T-helper 2 cell (primary cell): ENCODE results near the gene REC8.
"Not testable (repeated sequence)": the region's sequence is repeated elsewhere in the genome, so short reads cannot be mapped to it uniquely, and the experiment has no call there.

Source experiments
- DNase-seq, 5 experiments: peaks; one replicate each; pipeline versions ENCODE4 v3.0.0 to v3.0.0-alpha.2; 2012 to 2022

REC8 gene

DNA sequence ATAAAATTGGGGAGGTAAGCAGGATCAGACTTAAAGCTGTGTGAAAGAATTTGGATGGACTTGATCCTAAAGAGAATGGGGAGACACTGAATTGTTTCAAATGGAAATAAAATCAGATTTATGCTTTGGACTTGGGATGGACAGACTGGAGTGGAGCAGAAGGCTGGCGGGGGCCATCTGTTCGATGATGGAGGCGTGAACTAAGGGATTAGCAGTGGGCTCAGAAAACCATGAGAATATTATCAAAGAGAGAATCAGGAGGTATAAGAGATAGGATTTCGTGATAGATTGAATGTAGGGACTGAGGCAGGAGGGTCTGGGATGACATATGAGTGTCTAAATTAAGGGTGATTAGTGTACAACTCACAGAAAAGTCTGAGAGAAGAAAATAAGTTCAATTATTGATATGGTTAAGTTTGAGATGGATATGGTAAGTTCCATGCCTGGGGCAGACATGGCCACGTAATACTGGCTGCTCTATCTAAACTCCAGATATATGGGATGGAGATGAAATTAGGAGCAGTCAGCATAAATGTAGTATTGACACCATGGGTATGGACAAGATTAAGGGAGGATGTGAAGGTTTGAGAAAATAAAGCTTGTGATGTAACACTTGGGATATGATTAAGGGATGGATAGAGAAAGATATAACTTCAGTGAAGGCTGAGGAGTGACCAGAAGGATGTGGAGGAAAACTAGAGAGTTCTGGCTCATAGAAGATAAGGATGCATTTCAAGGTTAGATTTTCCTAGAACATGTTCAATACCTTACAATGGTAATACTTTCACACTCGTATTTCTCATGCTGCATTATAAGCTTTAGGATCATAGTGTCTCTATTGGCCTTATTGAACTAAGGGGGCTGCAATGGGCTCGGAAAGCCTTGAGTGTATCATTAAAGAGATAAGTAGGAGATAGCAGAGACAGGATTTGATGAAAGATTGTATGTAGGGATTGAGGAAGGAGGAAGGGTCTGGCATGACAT, 32.6 kb downstream of the REC8 start:
- no peak for DNase-seq

DNA sequence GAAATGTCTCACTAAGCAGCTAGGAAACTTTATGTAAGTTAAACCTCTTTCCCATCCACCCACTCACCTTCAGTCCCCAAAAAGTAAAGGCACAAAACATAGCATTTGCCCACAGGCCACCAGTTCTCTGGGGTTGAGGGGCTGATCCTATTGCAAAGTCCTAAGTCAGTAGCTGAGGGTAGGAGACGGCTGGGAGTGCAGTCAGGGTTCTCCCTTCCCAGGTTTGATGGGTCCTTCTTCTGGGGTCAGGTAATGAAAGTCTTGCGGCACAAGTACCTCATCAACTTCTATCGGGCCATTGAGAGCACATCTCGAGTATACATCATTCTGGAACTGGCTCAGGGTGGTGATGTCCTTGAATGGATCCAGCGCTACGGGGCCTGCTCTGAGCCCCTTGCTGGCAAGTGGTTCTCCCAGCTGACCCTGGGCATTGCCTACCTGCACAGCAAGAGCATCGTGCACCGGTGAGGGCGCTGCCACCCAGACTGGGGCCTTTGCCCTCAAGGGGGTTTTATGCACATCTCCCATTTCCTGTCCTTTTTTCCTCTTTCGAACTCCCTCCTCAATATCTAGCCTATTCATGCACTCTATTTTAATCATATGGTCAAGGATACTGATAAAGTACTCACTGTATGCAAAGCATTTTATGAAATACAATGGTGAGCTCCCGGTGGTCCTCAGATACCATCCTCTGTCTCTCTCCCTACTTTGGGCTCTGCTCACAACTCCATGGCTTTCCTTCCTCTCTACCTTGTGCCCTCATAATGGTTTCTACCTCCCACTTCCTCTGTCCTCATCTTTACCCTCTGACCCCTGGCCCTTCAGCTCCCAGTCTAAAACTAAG, 34.6 kb downstream of the REC8 start:
- no peak for DNase-seq

DNA sequence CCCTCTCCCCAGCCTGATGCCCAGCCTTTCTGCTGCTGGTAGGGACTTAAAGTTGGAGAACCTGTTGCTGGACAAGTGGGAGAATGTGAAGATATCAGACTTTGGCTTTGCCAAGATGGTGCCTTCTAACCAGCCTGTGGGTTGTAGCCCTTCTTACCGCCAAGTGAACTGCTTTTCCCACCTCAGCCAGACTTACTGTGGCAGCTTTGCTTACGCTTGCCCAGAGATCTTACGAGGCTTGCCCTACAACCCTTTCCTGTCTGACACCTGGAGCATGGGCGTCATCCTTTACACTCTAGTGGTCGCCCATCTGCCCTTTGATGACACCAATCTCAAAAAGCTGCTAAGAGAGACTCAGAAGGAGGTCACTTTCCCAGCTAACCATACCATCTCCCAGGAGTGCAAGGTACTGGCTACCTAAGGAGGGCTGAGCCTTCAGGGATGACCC, 35.2 kb downstream of the REC8 start:
- DNase-seq, result peak in 1 of 5 experiments; percentile 59

DNA sequence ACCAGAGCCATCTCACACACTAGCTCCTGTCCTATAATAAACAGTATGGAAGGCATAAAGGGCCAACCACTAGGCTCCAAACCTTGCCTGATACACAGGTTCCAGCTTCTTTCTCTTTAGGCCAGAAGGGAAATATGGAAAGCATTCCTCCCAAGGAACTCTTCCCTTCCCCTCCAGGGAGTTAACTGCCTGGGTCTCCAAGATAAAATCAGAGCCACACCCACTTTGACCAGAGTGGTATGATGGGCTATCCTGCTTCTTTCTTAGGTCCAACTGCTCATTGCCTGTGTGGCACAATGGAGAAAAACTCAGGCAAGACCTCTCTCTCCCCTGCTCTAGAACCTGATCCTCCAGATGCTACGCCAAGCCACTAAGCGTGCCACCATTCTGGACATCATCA, 35.7 kb downstream of the REC8 start:
- DNase-seq, result no peak

DNA sequence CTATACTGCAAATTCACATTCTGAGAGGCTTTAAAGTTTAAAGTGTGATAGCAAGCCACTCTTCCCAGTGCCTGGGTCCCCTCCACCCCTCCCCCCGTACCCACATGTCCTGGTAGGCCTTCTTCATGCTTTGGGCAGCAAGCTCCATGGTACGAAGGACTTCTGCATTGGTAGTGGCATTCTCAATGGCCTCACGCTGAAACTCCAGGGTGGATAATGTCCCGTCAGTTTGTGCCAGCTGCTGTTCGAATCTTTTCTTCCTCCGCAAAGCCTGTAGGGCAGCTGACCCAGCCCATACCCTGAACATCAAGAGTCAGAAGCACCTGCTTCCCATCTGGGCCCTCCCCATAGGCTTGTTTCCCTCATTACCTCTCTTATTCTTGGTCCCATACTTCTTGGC, 39.4 kb downstream of the REC8 start:
- no peak for DNase-seq

DNA sequence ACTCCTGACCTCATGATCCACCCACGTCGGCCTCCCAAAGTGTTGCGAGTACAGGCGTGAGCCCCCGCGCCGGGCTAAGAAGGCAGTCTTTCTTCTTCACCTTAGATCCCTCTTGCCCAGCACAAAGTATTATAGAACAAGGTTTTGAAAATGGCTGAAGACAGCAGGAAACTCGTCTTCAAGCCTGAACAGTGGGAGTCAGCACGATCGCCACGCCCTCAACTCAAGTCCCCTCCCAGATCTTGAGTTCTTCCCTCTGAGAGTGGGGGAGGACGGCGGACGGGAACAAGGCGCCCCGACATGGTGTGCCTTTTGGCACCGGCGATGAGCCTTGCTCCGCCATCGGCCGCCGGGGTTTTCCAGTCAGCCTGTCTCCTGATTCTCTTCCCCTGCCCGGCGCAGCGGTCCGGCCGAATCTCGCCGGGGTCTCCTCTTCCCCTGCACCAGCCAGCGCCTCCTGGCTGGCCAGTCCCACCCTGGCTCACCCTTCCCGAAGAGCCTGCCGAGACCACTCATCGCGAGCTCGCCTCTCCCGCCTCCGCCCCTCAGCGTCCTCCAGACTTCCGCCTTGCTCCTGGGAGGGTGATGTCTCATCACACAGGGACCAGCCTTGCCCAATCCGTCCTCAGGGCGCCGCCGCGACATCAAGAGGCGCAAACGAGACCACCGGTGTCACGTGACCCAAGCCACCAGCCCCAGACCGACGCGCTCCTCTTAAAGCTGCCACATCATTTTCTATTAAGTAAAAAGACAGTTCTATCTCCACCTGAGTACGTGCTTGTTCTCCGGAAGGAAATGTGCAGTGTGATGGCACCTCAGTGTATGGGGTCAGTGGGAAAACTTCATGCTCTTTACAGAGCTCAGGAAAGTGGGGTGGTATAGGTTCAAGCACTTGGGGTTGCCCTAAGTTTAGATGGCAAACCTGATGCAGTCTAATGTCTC, 41.3 kb downstream of the REC8 start, which contains the start of gene CHMP4A:
CHMP4A (minus strand) TSS at position 565 of the 942 bp plus-strand sequence; CDS start at position 516, 49 bp downstream.
- DNase-seq, result peak; percentile 88 to 99 (median 95)

DNA sequence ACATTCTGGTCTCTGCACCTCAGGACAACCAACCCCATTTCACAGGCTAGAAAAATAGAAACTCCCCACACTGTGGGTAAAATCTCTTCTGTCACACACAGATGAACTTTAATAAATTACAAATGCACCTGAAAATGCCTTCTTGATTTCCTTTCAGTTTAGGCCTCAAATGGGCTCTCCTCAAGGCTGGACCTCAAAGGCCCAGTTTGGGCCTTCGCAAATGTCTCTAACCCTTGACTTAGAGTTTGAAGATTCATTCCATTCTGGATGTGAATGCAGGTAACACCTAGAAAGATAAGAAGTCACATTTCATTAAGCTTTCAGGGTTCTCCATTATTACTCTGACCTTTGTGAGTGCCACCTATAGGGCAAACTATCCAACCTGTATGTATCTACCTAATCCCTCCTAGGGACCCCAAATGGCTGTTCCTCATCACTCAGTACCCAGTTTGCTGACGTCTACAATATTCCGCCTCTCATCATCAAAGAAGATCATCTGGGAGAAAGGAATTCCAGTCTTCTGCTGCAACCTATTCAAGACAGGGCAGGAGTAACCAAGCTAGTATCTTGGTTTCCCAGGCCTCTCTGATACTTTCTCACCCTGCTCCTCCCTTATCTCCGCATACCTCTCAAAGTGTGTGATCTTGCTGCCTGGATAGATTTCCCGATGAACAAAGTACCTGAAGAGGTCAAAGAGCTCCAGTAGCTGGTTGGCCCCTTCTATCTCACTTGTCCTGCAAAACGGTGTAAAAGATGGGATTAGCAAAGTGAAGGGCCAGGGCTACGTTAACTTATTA, 42.2 kb downstream of the REC8 start:
- no peak for DNase-seq

DNA sequence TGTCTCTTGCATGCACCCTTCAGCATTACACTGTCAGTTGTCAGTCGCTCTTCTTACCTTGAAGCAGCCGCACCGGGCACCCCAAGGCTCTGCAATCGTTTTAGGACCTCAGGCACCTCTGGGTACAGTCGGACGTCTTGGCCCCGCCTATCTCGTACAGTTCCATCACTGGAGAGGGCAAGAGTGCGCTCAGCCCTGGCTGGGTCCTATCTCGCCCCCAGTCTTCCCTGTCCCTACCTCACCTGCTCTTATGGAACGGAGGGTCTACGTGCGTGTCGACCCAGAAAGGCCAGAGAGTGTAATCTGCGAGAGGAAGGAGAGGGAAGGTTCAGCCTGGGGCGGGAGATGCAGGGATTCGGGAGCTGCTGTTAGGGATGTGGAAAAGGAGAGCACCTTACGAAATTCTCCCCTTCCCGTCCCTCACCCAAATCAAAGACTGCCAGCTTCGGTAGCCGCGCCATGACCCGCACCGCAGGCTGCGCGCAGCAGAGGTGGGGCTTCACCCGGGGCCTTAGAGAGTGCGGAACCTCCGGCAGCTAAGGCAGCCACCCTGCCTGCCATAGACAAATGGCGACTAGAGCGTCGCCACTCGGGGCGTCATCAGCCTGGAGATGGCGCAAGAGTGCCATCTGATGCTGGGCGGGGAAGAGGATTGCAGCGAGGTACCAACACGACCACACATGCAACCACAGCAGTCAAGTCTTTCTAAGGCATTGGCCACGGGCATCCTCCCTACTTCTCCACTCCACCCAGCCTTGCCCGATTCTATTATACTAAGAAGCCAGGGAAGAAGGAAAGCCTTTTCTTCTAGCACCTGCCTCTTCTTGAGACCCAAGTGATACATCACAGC, 43.8 kb downstream of the REC8 start, which contains the start of gene MDP1:
MDP1 (minus strand) TSS at position 572 of the 850 bp plus-strand sequence; CDS start at position 461, 111 bp downstream.
- peak; percentile 63 to 96 (median 84) for DNase-seq

DNA sequence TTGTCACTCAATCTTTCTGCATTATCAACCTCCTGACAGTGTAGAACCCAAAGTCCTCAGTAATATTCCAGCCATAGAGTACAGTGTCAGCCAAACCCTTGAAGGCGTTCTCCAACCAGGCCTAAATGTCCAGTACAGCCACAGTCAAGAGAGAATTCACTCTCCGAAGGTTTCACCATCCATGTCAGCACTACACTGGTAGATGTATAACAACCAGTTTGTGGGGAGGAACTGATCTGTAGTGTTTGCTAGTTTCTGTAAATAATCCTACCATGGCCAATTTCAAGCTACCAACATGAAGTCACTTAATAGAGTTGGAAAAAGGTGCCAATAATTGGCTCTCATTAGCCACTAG, 44.4 kb downstream of the REC8 start:
- DNase-seq, result no peak

DNA sequence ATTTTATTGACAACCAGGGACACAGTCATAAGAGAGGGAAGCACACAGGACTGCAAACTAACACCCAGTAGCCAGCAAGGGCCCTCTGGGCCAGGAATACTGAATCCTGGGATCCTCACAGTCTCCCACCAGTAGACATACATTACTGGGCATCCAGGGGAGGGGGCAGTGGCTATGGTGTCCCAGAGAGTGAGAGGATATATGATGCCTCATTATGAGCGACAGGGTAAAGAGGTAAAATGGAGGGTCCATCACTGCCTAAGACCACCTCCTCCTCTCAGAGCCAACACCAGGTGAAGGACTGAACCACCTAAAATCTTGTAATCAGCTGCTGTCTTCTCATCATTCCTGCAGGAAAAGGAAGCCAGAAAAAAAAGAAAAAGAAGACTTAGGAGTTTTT, 45.0 kb downstream of the REC8 start:
- DNase-seq, result not testable (repeated sequence)

DNA sequence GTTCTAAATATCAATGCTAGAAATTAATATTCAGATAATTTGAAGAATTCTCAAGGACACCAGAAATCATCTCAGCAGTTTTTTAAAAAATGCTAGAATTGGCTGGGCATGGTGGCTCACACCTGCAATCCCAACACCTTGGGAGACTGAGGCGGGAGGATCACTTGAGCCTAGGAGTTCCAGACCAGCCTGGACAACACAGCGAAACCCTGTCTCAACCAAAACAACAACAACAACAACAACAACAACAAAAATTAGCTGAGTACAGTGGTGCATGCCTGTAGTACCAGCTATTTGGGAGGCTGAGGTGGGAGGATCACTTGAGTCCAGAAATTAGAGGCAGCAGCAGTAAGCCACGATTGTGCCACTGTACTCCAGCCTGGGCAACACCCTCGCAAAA, 47.2 kb downstream of the REC8 start:
- no peak for DNase-seq

DNA sequence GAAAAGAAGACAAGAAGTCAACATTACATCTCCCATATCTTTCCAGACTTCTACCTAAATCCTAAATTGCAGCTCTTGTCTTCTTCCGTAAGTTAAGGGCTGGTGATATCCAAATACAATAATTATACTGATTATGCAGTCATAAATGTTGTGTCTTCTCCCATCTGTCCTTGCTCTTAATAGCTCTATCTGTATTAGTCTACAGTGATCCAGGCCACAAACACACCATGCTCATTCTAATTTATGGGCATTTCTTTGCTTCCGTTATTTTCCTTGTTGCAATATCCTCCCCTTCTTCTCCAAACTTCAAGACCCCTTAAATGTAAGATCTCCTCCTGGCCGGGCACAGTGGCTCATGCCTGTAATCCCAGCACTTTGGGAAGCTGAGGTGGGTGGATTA, 47.6 kb downstream of the REC8 start:
- no peak for DNase-seq

DNA sequence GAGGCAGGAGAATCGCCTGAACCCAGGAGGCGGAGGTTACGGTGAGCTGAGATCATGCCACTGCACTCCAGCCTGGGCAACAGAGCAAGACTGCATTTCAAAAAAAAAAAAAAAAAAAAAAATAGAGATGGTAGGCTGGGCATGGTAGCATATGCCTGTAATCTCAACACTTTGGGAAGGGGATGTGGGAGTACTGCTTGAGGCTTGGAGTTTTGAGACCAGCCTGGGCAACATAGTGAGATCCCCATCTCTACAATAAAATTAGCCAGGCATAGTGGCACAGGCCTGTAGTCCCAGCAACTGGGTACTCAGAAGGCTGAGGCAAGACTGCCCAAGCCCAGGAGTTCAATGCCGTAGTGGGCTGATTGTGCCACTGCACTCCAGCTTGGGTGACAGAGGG, 51.1 kb downstream of the REC8 start:
- DNase-seq, result not testable (repeated sequence)

DNA sequence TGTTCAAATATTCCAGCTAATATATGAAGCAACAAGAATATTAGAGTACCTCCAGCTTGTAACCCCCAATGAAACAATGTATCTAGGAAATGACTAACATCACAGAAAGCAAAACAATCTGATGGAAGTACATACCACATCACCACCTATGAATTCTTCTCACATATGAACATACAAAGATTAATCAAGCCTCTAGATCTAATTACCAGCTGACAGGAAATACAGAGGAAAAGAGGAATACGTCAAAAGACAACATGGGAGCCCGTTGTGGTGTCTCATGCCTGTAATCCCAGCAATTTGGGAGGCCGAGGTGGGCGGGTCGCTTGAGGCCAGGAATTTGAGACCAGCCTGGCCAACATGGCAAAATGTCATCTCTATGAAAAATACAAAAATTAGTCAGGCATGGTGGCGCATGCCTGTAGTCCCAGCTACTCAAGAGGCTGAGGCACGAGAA, 52.8 kb downstream of the REC8 start:
- DNase-seq, result no peak

DNA sequence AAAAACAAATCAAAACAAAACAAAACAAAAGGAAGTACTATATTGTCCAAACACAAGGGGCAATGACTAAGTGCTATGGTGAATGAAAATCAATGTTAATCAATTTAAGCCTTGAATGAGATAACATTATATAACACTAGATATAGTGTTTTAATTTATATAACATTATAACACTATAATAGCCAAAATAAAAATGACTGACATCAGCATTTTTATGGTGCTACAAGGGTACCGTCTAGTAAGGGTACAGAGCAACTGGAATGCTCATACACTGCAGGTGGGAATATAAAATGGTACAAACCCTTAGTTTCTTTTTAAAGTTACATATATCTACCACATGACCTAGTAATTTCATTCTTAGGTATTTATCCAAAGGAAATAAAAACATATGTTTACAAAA, 54.6 kb downstream of the REC8 start:
- DNase-seq, result no peak

DNA sequence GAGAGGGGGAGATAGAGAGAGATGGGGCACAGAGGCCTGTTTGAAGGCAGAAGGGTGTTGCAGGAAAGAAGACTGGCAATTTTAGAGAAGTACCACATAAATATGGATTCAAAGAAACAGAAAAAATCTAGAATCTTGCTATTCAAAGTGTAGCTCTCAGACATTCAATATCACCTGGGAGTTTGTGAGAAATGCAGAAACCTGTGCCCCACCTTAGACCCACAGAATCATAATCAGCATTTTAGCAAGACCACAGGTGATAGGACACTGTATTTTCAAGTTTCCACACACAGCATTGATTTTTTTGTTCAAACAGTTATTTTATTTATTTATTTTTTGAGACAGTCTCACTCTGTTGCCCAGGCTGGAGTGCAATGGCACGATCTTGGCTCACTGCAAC, 57.0 kb downstream of the REC8 start:
- no peak for DNase-seq
